Testis (tissue), 3 donors: Measurements from ENCODE around the gene KCNJ1. TPM values are rescaled to one million over a fixed set of nuclear protein-coding genes. Genes with fewer than 3 reads are reported as not detected.

Experiments
- DNase-seq: peaks from one replicate; pipeline ENCODE4 v3.0.0-alpha.2; 2019
- H3K27ac ChIP-seq, 2 donors: fragments of 200-600 bp; sonication (generic); one replicate each; pipeline ENCODE4 v1.5.1; 2019
- H3K27me3 ChIP-seq: fragments of 200-600 bp; sonication (generic); one replicate; pipeline ENCODE4 v1.5.1; 2019
- H3K36me3 ChIP-seq: fragments of 200-600 bp; sonication (generic); one replicate; pipeline ENCODE4 v1.5.1; 2017; ENCODE audit warnings: low read depth; ENCODE audit errors: missing control alignments
- H3K4me1 ChIP-seq: fragments of 200-600 bp; sonication (generic); one replicate; pipeline ENCODE4 v1.5.1; 2019
- H3K4me3 ChIP-seq, 2 donors: fragments of 200-600 bp; sonication (generic); one replicate each; pipeline ENCODE4 v1.5.1; 2017 to 2019
- H3K9me3 ChIP-seq: fragments of 200-600 bp; sonication (generic); one replicate; pipeline ENCODE4 v1.5.1; 2017
- POLR2A ChIP-seq: fragments of 450-650 bp; IDR thresholded peaks from one replicate; pipeline ENCODE4 v1.6.1; 2017; ENCODE audit warnings: antibody characterized with exemption, mild to moderate bottlenecking, moderate library complexity
- whole genome bisulfite sequencing, 2 donors: methylation state at CpG; one replicate each; pipeline ENCODE4 v1.1.5; 2018; 5-methylcytosine and 5-hydroxymethylcytosine counted together
- intact Hi-C: fragments of 100-400 bp; cut with DNase I; formaldehyde crosslinking; loops from one replicate; pipeline ENCODE4 v1.15.1; 2023; ENCODE audit warnings: low total_unique reads
- polyA plus RNA-seq: library from polyadenylated mRNA; stranded (reverse); fragments of 350-450 nt; fragmentation: Illumina TruSeq; extraction: RNeasy Lipid Tissue Mini Kit (QIAGEN cat#74804); gene quantifications from one replicate; pipeline ENCODE4 v1.2.3, GENCODE V29; 2014; ENCODE audit warnings: low read depth, low replicate concordance; ENCODE audit not compliant: insufficient read depth
- total RNA-seq, 2 donors: library from RNA; depleted of rRNA; stranded (reverse); fragments of >200 nt; gene quantifications; one replicate each; pipeline ENCODE4 v1.2.3, GENCODE V29; 2016
- TF ChIP-seq, protein P1 (sequence below), 3 experiments: fragments of 450-650 bp in 2 of 3; fragments of 200-600 bp in 1 of 3; sonication (generic) in 1 of 3; IDR thresholded peaks; one replicate each; pipeline ENCODE4 v1.5.1; 2016 to 2019; ENCODE audit warnings: antibody characterized with exemption in 3 of 3, mild to moderate bottlenecking in 2 of 3, moderate library complexity in 1 of 3

Gene KCNJ1
- total and polyA plus RNA-seq, 3 donors from 2014 or later = 0.12 to 0.24 (median 0.16) TPM

DNA sequence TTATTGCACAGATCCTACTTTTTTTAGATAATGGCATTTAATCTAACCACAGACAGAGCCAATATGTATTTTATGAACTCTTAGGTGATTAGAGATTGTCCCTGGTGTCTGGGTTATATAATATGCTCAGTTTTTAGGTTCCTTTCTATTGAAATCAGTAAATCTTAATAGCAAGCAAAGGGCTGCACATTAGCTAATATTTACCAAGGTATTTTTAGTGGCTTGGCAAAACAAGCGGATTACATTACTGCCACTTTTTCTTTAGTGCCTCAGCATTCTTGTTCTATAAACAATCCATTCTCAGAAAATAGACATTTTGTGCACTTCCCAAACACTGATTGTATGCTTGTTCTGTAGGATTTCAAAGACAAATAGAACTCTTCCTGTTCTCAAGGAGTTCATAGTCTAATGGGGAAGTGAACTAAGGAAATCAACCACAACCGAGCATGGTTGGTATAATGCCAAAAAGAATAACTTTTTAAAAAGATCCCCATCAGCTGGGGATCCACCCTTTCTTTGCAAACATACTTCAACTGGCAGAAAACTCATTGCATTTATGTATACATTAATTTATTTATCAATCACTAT is 23.8 kb downstream of the KCNJ1 start:
- Histone ChIP-seq H3K9me3 (no peaks in the 10 kb centered on the region), H3K4me1 (no peaks in the 10 kb centered on the region), H3K4me3 (no peak overlapping the region), H3K27me3 (no peaks in the 10 kb centered on the region), H3K27ac (no peak overlapping the region), H3K36me3 (no peaks in the 10 kb centered on the region)
- intact Hi-C loops = no loop called here
- TF ChIP-seq, protein P1, sequence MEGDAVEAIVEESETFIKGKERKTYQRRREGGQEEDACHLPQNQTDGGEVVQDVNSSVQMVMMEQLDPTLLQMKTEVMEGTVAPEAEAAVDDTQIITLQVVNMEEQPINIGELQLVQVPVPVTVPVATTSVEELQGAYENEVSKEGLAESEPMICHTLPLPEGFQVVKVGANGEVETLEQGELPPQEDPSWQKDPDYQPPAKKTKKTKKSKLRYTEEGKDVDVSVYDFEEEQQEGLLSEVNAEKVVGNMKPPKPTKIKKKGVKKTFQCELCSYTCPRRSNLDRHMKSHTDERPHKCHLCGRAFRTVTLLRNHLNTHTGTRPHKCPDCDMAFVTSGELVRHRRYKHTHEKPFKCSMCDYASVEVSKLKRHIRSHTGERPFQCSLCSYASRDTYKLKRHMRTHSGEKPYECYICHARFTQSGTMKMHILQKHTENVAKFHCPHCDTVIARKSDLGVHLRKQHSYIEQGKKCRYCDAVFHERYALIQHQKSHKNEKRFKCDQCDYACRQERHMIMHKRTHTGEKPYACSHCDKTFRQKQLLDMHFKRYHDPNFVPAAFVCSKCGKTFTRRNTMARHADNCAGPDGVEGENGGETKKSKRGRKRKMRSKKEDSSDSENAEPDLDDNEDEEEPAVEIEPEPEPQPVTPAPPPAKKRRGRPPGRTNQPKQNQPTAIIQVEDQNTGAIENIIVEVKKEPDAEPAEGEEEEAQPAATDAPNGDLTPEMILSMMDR (IDR thresholded peaks at IDR 0.05) = no peak
- TF ChIP-seq POLR2A = no peak
- DNase-seq = no peak
- WGBS, 2 donors = 78 to 80% methylated on average over 2 of the region's 2 CpGs

- intact Hi-C loops = no loop called here
- H3K27me3 ChIP-seq = no peaks in the 10 kb centered on the region
- WGBS, 2 donors = 48 to 67% methylated on average over 7 of the region's 7 CpGs
Observed at GRCh38 chr11:128841461-128842072, 25.5 kb downstream of the KCNJ1 start.

GRCh38 chr11:128840783-128841182 is 26.3 kb downstream of the KCNJ1 start:
- no peaks in the 10 kb centered on the region for H3K9me3 ChIP-seq
- no peak for DNase-seq
- TF ChIP-seq POLR2A = no peak
- TF ChIP-seq, protein P1 (IDR thresholded peaks at IDR 0.05) = no peak
- 62 to 89% methylated on average over 2 of the region's 2 CpGs for WGBS, 2 donors
- H3K27ac ChIP-seq = no peak overlapping the region
- no peak overlapping the region for H3K4me3 ChIP-seq
- intact Hi-C loops = no loop called here
- no peaks in the 10 kb centered on the region for H3K27me3 ChIP-seq
- H3K36me3 ChIP-seq = no peaks in the 10 kb centered on the region
- peaks cover under 1% of the 10 kb centered on the region for H3K4me1 ChIP-seq

More at GRCh38 chr11:128841461-128842072, 25.5 kb downstream of the KCNJ1 start:
- Histone ChIP-seq H3K4me3 (no peak overlapping the region), H3K9me3 (no peaks in the 10 kb centered on the region), H3K4me1 (no peaks in the 10 kb centered on the region), H3K36me3 (no peaks in the 10 kb centered on the region), H3K27ac (no peak overlapping the region)
- no peak for DNase-seq
- TF ChIP-seq, protein P1 (IDR thresholded peaks at IDR 0.05) = no peak
- TF ChIP-seq POLR2A = no peak

DNA sequence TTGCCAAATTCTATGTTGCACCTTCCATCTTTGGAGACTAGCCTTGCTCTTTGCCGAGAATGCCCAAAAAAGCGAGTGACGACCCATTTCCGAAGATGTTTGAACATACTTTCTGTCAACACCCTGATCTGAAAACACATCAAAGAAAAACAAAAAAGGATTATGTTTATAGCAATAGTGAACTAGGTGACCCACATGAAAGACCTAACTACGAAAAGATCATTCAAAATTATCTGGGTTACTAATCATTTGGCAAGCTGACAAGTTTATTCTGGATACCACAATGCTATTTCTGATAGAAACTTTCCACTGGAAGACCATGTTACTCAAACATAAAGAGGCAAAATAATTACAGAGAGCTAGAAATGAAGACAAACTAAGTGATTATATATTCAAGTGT is 27.0 kb downstream of the KCNJ1 start:
- intact Hi-C loops = no loop called here
- 82 to 90% methylated on average over 5 of the region's 5 CpGs for WGBS, 2 donors
- no peak for DNase-seq
- Histone ChIP-seq H3K4me3 (no peak overlapping the region), H3K27ac (no peak overlapping the region), H3K27me3 (no peaks in the 10 kb centered on the region), H3K36me3 (no peaks in the 10 kb centered on the region), H3K4me1 (peaks cover 7% of the 10 kb centered on the region), H3K9me3 (no peaks in the 10 kb centered on the region)
- TF ChIP-seq, protein P1 (IDR thresholded peaks at IDR 0.05) = no peak
- no peak for TF ChIP-seq POLR2A

DNA sequence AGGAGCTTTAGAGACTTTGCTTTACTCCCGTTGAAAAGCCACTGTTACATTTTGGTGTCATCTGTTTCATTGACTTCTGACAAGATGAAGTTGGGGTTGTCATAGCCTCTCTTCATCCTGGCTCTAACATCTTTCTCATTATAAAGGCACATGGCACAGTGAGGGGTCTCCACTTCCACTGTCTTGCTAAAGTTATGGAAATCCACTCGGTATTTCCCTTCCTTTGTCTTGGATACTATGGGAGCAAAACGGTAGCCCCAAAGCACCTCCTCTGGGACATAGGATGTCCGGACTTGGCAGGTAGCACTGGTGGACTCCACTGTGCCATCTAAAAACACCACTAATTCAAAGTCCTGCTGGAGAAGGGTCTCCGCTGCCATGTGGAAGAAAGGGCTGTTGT is 28.0 kb downstream of the KCNJ1 start:
- no peaks in the 10 kb centered on the region for H3K9me3 ChIP-seq
- no peaks in the 10 kb centered on the region for H3K36me3 ChIP-seq
- no peak overlapping the region for H3K27ac ChIP-seq
- H3K4me3 ChIP-seq = no peak overlapping the region
- WGBS, 2 donors = 91 to 92% methylated on average over 5 of the region's 5 CpGs
- no peaks in the 10 kb centered on the region for H3K27me3 ChIP-seq
- no peak for DNase-seq
- TF ChIP-seq POLR2A = no peak
- TF ChIP-seq, protein P1 (IDR thresholded peaks at IDR 0.05) = no peak
- intact Hi-C loops = loop anchor here (10.0 kb wide), 1 partner anchor 684 kb away; no protein-coding TSS in a partner anchor
- H3K4me1 ChIP-seq = peaks cover 7% of the 10 kb centered on the region
